Activated T-helper 1 cell treated with anti-CD3 and anti-CD28 coated beads, Interleukin-12 subunit alpha, Interleukin-12 subunit beta, Interleukin-2, Interleukin-4 antibody, amounts not matched to agents 30 ng/mL and 10 ng/mL and 1 ng/mL, durations not matched to agents 14 hours and 24 hours and 36 hours (primary cell): ENCODE data around the gene CCDC106. TPM values are rescaled to one million over a fixed set of nuclear protein-coding genes. Genes with fewer than 3 reads are reported as not detected.

Experiments used
- DNase-seq: peaks from one replicate; pipeline ENCODE4 v3.0.0; 2021; ENCODE audit warnings: low spot score
- H3K27ac Mint-ChIP-seq: one replicate; pipeline ENCODE4 v1.8.0; 2021; ENCODE audit warnings: mild to moderate bottlenecking, mixed read lengths
- H3K27me3 Mint-ChIP-seq: one replicate; pipeline ENCODE4 v1.8.0; 2022; ENCODE audit warnings: mild to moderate bottlenecking, moderate library complexity, mixed read lengths; ENCODE audit not compliant: insufficient read depth
- H3K36me3 Mint-ChIP-seq: one replicate; pipeline ENCODE4 v1.8.0; 2021; ENCODE audit warnings: low read depth, mixed read lengths
- H3K4me1 Mint-ChIP-seq: one replicate; pipeline ENCODE4 v1.8.0; 2021; ENCODE audit warnings: low read depth, mixed read lengths
- H3K4me3 Mint-ChIP-seq: one replicate; pipeline ENCODE4 v1.8.0; 2021; ENCODE audit warnings: mild to moderate bottlenecking, moderate library complexity, mixed read lengths
- H3K9me3 Mint-ChIP-seq: one replicate; pipeline ENCODE4 v1.8.0; 2021; ENCODE audit warnings: mixed read lengths
- intact Hi-C: fragments of 100-400 bp; cut with micrococcal nuclease; formaldehyde crosslinking; loops from one replicate; pipeline ENCODE4 v1.15.1; 2024
- total RNA-seq: library from RNA; stranded (reverse); gene quantifications from 2 replicates; pipeline ENCODE4 v1.2.3, GENCODE V29; 2022

Gene CCDC106
- total RNA-seq, 1 donor from 2014 or later = 7.3 TPM

- peak; percentile 64 for DNase-seq
- H3K36me3 Mint-ChIP-seq = peaks cover 16% of the 10 kb centered on the region
- no peaks in the 10 kb centered on the region for H3K9me3 Mint-ChIP-seq
- peak within 1 kb of the TSS; percentile 98 for H3K27ac Mint-ChIP-seq
- H3K27me3 Mint-ChIP-seq = no peaks in the 10 kb centered on the region
- H3K4me3 Mint-ChIP-seq = peak within 1 kb of the TSS; percentile 95
- intact Hi-C loops = loop anchor here (1.0 to 5.0 kb wide), 8 partner anchors 18 to 535 kb away; partner anchors contain the start of genes PPP6R1, ZNF444, ZNF580 and ZNF581
- H3K4me1 Mint-ChIP-seq = peaks cover 45% of the 10 kb centered on the region
Observed at GRCh38 chr19:55605637-55606470, 42.2 kb upstream of the CCDC106 start, which contains the start of gene ZNF865. TSS of gene ZNF865 (plus strand) at chr19:55605647. CDS start at chr19:55613619, 7,972 bp downstream.

GRCh38 chr19:55606471-55606787 is 41.6 kb upstream of the CCDC106 start:
- no peaks in the 10 kb centered on the region for H3K27me3 Mint-ChIP-seq
- no peaks in the 10 kb centered on the region for H3K9me3 Mint-ChIP-seq
- peaks cover 16% of the 10 kb centered on the region for H3K36me3 Mint-ChIP-seq
- no peak for DNase-seq
- H3K4me1 Mint-ChIP-seq = peaks cover 40% of the 10 kb centered on the region
- peak overlapping the region; percentile 98 for H3K27ac Mint-ChIP-seq
- peak overlapping the region; percentile 95 for H3K4me3 Mint-ChIP-seq
- intact Hi-C loops = loop anchor here (1.0 to 5.0 kb wide), 2 partner anchors 36 to 89 kb away; partner anchors contain the start of genes ZNF580 and ZNF581

GRCh38 chr19:55606817-55607216 is 41.2 kb upstream of the CCDC106 start:
- Mint-ChIP-seq H3K9me3 (no peaks in the 10 kb centered on the region), H3K27ac (peak overlapping the region; percentile 98), H3K4me1 (peaks cover 36% of the 10 kb centered on the region), H3K36me3 (peaks cover 16% of the 10 kb centered on the region), H3K27me3 (no peaks in the 10 kb centered on the region), H3K4me3 (peak overlapping the region; percentile 95)
- intact Hi-C loops = loop anchor here (1.0 to 5.0 kb wide), 2 partner anchors 35 to 90 kb away; partner anchors contain the start of genes ZNF580 and ZNF581
- DNase-seq = no peak

GRCh38 chr19:55609326-55609725 is 38.7 kb upstream of the CCDC106 start:
- H3K4me1 Mint-ChIP-seq = peaks cover 27% of the 10 kb centered on the region
- H3K4me3 Mint-ChIP-seq = no peak overlapping the region
- H3K9me3 Mint-ChIP-seq = no peaks in the 10 kb centered on the region
- DNase-seq = no peak
- H3K36me3 Mint-ChIP-seq = peaks cover 13% of the 10 kb centered on the region
- no peak overlapping the region for H3K27ac Mint-ChIP-seq
- intact Hi-C loops = loop anchor here (5.0 kb wide), 1 partner anchor 33 kb away; the partner anchor contains the start of genes ZNF580 and ZNF581
- H3K27me3 Mint-ChIP-seq = no peaks in the 10 kb centered on the region

DNA sequence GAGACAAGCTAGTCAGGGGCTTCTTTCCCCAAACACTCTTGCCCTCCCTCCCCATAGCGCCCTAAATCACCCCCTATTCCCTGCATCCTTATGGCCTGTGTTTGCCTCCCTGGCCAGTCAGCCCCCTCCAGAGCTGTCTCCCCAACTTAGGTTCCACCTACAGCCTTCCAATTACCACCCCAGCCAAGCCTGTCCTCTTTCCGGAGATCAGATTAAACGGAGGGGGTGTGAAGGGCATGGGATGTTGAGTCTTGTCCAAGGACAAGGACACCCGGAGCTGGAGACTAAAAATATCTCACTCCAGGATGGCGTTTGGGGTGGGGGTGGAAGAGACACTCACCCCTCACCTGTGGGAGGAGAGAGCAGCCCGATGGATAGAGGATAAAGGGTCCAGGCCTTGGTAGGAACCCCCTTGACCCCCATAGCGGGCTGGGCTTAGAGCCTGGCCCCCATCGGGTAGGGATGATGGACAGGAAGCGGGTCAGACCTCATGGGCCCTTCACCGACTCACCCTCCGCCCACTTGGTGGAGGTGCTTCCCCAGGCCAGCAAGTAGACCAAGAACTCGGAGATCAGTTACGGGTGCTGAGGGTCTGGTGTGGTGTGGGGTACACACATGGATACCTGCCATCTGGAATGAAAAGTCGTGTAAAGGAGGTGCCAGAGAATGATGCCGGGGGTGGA is 36.6 kb upstream of the CCDC106 start:
- no peak overlapping the region for H3K4me3 Mint-ChIP-seq
- no peaks in the 10 kb centered on the region for H3K9me3 Mint-ChIP-seq
- no peak for DNase-seq
- intact Hi-C loops = no loop called here
- peaks cover 13% of the 10 kb centered on the region for H3K36me3 Mint-ChIP-seq
- H3K27ac Mint-ChIP-seq = no peak overlapping the region
- peaks cover 14% of the 10 kb centered on the region for H3K4me1 Mint-ChIP-seq
- no peaks in the 10 kb centered on the region for H3K27me3 Mint-ChIP-seq

GRCh38 chr19:55611983-55612645 is 35.9 kb upstream of the CCDC106 start:
- H3K4me3 Mint-ChIP-seq = no peak overlapping the region
- no peaks in the 10 kb centered on the region for H3K27me3 Mint-ChIP-seq
- H3K4me1 Mint-ChIP-seq = peaks cover 7% of the 10 kb centered on the region
- DNase-seq = no peak
- intact Hi-C loops = no loop called here
- peaks cover 13% of the 10 kb centered on the region for H3K36me3 Mint-ChIP-seq
- H3K27ac Mint-ChIP-seq = no peak overlapping the region
- H3K9me3 Mint-ChIP-seq = no peaks in the 10 kb centered on the region

DNA sequence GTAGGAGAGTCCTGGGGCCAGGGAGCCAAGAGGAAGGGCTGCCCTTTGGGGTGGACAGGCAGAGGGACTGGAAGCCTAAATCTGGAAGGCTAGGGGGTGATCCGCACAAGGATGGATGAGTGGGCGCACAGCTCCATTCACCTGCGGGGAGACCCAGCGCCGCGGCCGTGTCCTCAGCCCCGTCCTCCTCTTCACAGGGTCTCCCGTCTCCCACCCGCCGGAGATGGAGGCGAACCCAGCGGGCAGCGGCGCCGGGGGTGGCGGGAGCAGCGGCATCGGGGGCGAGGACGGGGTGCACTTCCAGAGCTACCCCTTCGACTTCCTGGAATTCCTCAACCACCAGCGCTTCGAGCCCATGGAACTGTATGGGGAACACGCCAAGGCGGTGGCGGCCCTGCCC is 34.6 kb upstream of the CCDC106 start:
- no peak overlapping the region for H3K27ac Mint-ChIP-seq
- H3K27me3 Mint-ChIP-seq = no peaks in the 10 kb centered on the region
- DNase-seq = no peak
- H3K4me3 Mint-ChIP-seq = no peak overlapping the region
- H3K9me3 Mint-ChIP-seq = no peaks in the 10 kb centered on the region
- H3K36me3 Mint-ChIP-seq = peaks cover 15% of the 10 kb centered on the region
- intact Hi-C loops = no loop called here
- H3K4me1 Mint-ChIP-seq = no peaks in the 10 kb centered on the region

DNA sequence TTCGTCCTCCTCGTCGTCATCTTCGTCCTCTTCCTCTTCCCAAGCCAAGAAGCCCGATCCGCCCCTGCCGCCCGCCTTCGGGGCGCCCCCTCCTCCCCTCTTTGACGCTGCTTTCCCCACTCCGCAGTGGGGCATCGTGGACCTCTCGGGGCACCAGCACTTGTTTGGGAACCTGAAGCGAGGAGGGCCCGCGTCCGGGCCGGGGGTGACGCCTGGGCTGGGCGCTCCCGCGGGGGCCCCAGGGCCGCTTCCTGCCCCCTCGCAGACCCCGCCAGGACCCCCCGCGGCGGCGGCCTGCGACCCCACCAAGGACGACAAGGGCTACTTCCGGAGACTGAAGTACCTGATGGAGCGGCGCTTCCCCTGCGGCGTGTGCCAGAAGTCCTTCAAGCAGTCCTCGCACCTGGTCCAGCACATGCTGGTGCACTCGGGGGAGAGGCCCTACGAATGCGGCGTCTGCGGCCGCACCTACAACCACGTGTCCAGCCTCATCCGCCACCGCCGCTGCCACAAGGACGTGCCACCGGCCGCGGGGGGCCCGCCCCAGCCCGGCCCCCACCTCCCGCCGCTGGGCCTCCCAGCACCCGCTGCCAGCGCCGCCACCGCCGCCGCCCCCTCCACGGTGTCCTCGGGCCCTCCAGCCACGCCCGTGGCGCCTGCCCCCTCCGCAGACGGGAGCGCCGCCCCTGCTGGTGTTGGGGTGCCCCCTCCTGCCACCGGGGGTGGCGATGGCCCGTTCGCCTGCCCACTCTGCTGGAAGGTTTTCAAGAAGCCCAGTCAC is 33.9 kb upstream of the CCDC106 start:
- Mint-ChIP-seq H3K4me1 (no peaks in the 10 kb centered on the region), H3K9me3 (no peaks in the 10 kb centered on the region)
- intact Hi-C loops = no loop called here

GRCh38 chr19:55614711-55615542 is 33.1 kb upstream of the CCDC106 start:
- no peaks in the 10 kb centered on the region for H3K27me3 Mint-ChIP-seq
- no peak for DNase-seq
- H3K4me3 Mint-ChIP-seq = no peak overlapping the region
- intact Hi-C loops = no loop called here
- H3K27ac Mint-ChIP-seq = no peak overlapping the region
- H3K4me1 Mint-ChIP-seq = no peaks in the 10 kb centered on the region
- H3K36me3 Mint-ChIP-seq = peaks cover 14% of the 10 kb centered on the region
- no peaks in the 10 kb centered on the region for H3K9me3 Mint-ChIP-seq

More for the DNA sequence above, 33.9 kb upstream of the CCDC106 start:
- peaks cover 15% of the 10 kb centered on the region for H3K36me3 Mint-ChIP-seq
- DNase-seq = no peak
- no peak overlapping the region for H3K4me3 Mint-ChIP-seq
- H3K27ac Mint-ChIP-seq = no peak overlapping the region
- H3K27me3 Mint-ChIP-seq = no peaks in the 10 kb centered on the region

DNA sequence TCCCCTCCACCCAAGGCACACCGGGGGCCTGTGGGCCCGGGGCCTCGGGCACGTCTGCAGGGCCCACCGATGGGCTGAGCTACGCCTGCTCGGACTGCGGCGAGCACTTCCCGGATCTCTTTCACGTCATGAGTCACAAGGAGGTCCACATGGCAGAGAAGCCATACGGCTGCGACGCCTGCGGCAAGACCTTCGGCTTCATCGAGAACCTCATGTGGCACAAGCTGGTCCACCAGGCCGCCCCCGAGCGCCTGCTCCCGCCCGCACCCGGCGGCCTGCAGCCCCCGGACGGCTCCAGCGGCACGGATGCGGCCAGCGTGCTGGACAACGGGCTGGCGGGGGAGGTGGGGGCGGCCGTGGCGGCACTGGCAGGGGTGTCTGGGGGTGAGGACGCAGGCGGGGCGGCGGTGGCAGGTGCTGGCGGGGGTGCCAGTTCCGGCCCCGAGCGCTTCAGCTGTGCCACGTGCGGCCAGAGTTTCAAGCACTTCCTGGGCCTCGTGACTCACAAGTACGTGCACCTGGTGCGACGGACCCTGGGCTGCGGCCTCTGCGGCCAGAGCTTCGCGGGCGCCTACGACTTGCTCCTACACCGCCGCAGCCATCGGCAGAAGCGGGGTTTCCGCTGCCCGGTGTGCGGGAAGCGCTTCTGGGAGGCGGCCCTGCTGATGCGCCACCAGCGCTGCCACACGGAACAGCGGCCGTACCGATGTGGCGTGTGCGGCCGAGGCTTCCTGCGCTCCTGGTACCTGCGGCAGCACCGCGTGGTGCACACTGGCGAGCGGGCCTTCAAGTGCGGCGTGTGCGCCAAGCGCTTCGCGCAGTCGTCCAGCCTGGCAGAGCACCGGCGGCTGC is 32.2 kb upstream of the CCDC106 start:
- Mint-ChIP-seq H3K27ac (no peak overlapping the region), H3K4me3 (no peak overlapping the region)

DNA sequence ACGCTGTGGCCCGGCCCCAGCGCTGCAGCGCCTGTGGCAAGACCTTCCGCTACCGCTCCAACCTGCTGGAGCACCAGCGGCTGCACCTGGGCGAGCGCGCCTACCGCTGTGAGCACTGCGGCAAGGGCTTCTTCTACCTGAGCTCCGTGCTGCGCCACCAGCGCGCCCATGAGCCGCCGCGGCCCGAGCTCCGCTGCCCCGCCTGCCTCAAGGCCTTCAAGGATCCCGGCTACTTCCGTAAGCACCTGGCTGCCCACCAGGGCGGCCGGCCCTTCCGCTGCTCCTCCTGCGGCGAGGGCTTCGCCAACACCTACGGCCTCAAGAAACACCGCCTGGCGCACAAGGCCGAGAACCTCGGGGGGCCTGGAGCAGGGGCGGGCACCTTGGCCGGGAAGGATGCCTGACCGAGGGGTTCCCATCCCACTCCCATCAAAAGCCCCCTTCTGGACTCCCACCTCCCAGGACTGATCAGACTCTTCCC is 31.6 kb upstream of the CCDC106 start:
- H3K27me3 Mint-ChIP-seq = no peaks in the 10 kb centered on the region
- DNase-seq = no peak
- H3K4me3 Mint-ChIP-seq = no peak overlapping the region
- intact Hi-C loops = no loop called here
- H3K9me3 Mint-ChIP-seq = no peaks in the 10 kb centered on the region
- H3K36me3 Mint-ChIP-seq = peaks cover 12% of the 10 kb centered on the region
- peaks cover 11% of the 10 kb centered on the region for H3K4me1 Mint-ChIP-seq
- no peak overlapping the region for H3K27ac Mint-ChIP-seq

More for the DNA sequence above, 32.2 kb upstream of the CCDC106 start:
- intact Hi-C loops = no loop called here
- H3K4me1 Mint-ChIP-seq = peaks cover 7% of the 10 kb centered on the region
- peaks cover 12% of the 10 kb centered on the region for H3K36me3 Mint-ChIP-seq
- no peak for DNase-seq
- H3K9me3 Mint-ChIP-seq = no peaks in the 10 kb centered on the region
- H3K27me3 Mint-ChIP-seq = no peaks in the 10 kb centered on the region
